ENCODE measurements around the gene INAVA. TPM values are rescaled to one million over a fixed set of nuclear protein-coding genes. Genes with fewer than 3 reads are reported as not detected.

INAVA gene
- total and polyA plus RNA-seq, 9 of the 15 experiments (the other 6 are each of a cell fraction or from before 2014, with no cell fraction given): 0.09 TPM; not detected in 8

GRCh38 chr1:200947059-200947566 is 52.4 kb downstream of the INAVA start:
- Histone ChIP-seq H3K4me1 (replicated peaks in 1 of 2; ENCODE audit: control insufficient read depth in 2 of 2, insufficient read depth in 2 of 2, low read length in 2 of 2) (no peaks in the 10 kb centered on the region), H3K9me3 (replicated peaks; ENCODE audit: control insufficient read depth, insufficient read depth, low read depth, low read length) (no peaks in the 10 kb centered on the region; the same call in none of the 2 replicates), H3K27me3 (ENCODE audit: control insufficient read depth in 2 of 2, insufficient read depth in 2 of 2, low read length in 2 of 2) (peaks cover 12 to 29% of the 10 kb centered on the region in 2 experiments), H3K79me2 (ENCODE audit: control insufficient read depth, insufficient read depth, low read length) (no peaks in the 10 kb centered on the region), H3K36me3 (ENCODE audit: control insufficient read depth, insufficient read depth, low read length) (no peaks in the 10 kb centered on the region), H3K4me3 (no peak overlapping the region), H3K4me2 (ENCODE audit: insufficient read depth, low read length) (no peak overlapping the region), H3K9me1 (ENCODE audit: control insufficient read depth, insufficient read depth, low read length) (no peaks in the 10 kb centered on the region), H3K27ac (ENCODE audit: extremely low read depth, low read depth, low read length) (no peak overlapping the region), H2AFZ (ENCODE audit: low read depth, low read length) (no peak overlapping the region), H4K20me1 (replicated peaks; ENCODE audit: control insufficient read depth, insufficient read depth, low read length) (no peaks in the 10 kb centered on the region), H3K9ac (ENCODE audit: insufficient read depth in 1 of 2, low read depth in 2 of 2, low read length in 2 of 2) (no peak overlapping the region)
- ChIA-PET CTCF (ENCODE audit: low intra/inter-chr PET ratio) (no interaction called here), POLR2A (interaction anchor here (0.6 to 1.1 kb wide), 2 partner anchors 8 to 11 kb away, joined by 3 read pairs; no protein-coding TSS in a partner anchor)
- 4% methylated on average over 3 of the region's 3 CpGs for WGBS (ENCODE audit: insufficient coverage, low coverage, missing lambda C conversion rate)
- intact Hi-C loops (cut with micrococcal nuclease) (no loop called here), in situ Hi-C loops (cut with MboI) (no loop called here)
- peak in 1 of 4 experiments; percentile 8 for DNase-seq (ENCODE audit: extremely low read depth in 1 of 4, low spot score in 3 of 4)
- no peak for FAIRE-seq
- no TSS peak for BruUV-seq (replicated peaks)
- ATAC-seq: no peak
- TF ChIP-seq CEBPZ (IDR thresholded peaks at IDR 0.05; ENCODE audit: borderline replicate concordance, low read depth, low read length) (no peak), ZNF79 (CRISPR knock-in tag; IDR thresholded peaks at IDR 0.05; ENCODE audit: low read depth) (no peak), ZNF280A (IDR thresholded peaks at IDR 0.05; ENCODE audit: low read depth, partially characterized antibody) (peak; percentile 82), TRIM28 (IDR thresholded peaks at IDR 0.05) (peak; percentile 87), ZEB2 (IDR thresholded peaks at IDR 0.05) (no peak), AFF4 (CRISPR knock-in tag; IDR thresholded peaks at IDR 0.05) (no peak), EHMT2 (IDR thresholded peaks at IDR 0.05) (peak; percentile 69; the same call in 1 of the 2 replicates), ZNF431 (CRISPR knock-in tag; IDR thresholded peaks at IDR 0.05) (no peak), CBX5 (IDR thresholded peaks at IDR 0.05; ENCODE audit: borderline replicate concordance, low read depth) (peak; percentile 93), ZNF668 (CRISPR knock-in tag; IDR thresholded peaks at IDR 0.05) (no peak), SIRT6 (IDR thresholded peaks at IDR 0.05; ENCODE audit: low read depth, low read length) (no peak), FOXM1 (IDR thresholded peaks at IDR 0.05; ENCODE audit: low read depth) (no peak), FOXM1 (CRISPR knock-in tag; IDR thresholded peaks at IDR 0.05; ENCODE audit: low read depth) (no peak), SMARCA5 (IDR thresholded peaks at IDR 0.05) (no peak), PHTF2 (CRISPR knock-in tag; IDR thresholded peaks at IDR 0.05) (no peak)
